Activated naive CD4-positive, alpha-beta T cell treated with anti-CD3 and anti-CD28 coated beads, Interleukin-2, amount 50 U/mL, for 24 hours (primary cell): ENCODE measurements around the gene TSN.
"Not testable (repeated sequence)": the region's sequence is repeated elsewhere in the genome, so short reads cannot be mapped to it uniquely, and the experiment has no call there.

ENCODE experiments used
- H3K27ac Mint-ChIP-seq: one replicate; pipeline ENCODE4 v1.8.0; 2021; ENCODE audit warnings: mild to moderate bottlenecking, mixed read lengths
- H3K27me3 Mint-ChIP-seq: one replicate; pipeline ENCODE4 v1.8.0; 2021; ENCODE audit warnings: mixed read lengths
- H3K36me3 Mint-ChIP-seq: one replicate; pipeline ENCODE4 v1.8.0; 2021; ENCODE audit warnings: mixed read lengths
- H3K4me1 Mint-ChIP-seq: one replicate; pipeline ENCODE4 v1.8.0; 2021; ENCODE audit warnings: mixed read lengths
- H3K4me3 Mint-ChIP-seq: one replicate; pipeline ENCODE4 v1.8.0; 2021; ENCODE audit warnings: mild to moderate bottlenecking, mixed read lengths
- H3K9me3 Mint-ChIP-seq: one replicate; pipeline ENCODE4 v1.8.0; 2021; ENCODE audit warnings: mixed read lengths

Gene TSN

DNA sequence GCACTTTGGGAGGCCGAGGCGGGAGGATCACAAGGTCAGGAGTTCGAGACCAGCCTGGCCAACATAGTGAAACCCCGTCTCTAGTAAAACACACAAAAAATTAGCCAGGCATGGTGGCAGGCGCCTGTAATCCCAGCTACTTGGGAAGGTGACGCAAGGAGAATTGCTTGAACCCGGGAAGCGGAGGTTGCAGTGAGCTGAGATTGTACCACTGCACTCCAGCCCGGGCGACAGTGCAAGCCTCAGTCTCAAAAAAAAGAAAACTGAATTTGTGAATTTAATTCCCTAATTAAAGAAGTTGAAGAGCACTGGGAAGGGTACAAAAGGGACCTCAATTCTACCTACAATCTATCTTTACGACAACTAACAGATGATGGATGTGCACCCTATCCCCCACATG lies 20.9 kb upstream of the TSN start:
- not testable (repeated sequence) for H3K27ac Mint-ChIP-seq, H3K9me3 Mint-ChIP-seq, H3K27me3 Mint-ChIP-seq
- Mint-ChIP-seq H3K36me3 (peaks cover 21% of the 10 kb centered on the region), H3K4me1 (peaks cover 64% of the 10 kb centered on the region), H3K4me3 (peak overlapping the region; percentile 94)

DNA sequence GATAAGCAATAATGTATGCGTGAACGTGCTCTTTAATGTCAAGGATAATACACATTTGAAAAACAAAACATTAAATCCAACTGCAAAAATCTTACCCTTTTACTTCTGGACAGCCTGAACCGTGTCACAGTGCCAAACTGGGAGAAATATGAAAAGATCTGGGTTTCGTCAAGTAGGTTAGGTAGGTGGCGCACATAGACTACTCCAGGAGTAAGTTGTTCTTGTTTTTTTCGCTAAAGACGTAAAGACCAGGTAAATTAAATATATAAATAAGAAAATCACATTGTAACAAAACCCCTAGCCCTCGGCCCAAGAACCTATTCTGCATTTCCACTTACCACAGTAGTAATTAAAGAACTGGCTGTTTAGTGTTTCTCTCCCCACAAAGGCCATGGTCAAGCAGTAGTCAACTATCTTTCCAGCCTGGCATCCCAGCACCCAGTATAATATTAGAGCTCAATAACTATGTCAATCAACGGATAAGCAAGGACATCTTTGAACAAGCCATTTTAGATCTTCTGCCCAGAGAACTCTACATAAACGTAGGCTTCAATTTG lies 19.9 kb upstream of the TSN start:
- Mint-ChIP-seq H3K27ac (peak overlapping the region; percentile 97), H3K9me3 (no peaks in the 10 kb centered on the region), H3K4me1 (peaks cover 63% of the 10 kb centered on the region)

DNA sequence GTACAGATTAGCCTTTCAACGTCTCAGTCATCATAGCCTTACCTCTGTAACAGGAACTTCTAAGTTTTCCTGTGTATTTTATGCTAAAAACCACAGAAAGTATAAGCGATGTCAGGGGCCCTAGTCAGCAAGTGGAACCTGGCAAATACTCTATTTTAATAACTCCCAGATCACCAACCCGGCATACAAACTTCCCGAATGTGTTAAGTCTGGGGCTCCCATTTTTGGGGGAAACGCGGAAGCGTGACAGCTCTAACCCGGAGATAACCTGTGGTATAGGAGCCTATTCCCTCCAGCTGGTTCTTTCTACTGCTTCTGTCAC lies 19.4 kb upstream of the TSN start:
- Mint-ChIP-seq H3K27ac (peak overlapping the region; percentile 97), H3K36me3 (peaks cover 18% of the 10 kb centered on the region), H3K4me3 (peak overlapping the region; percentile 94), H3K27me3 (no peaks in the 10 kb centered on the region), H3K4me1 (peaks cover 58% of the 10 kb centered on the region), H3K9me3 (no peaks in the 10 kb centered on the region)

More for the DNA sequence above, 19.9 kb upstream of the TSN start:
- H3K4me3 Mint-ChIP-seq, result peak overlapping the region; percentile 94
- H3K36me3 Mint-ChIP-seq, result peaks cover 21% of the 10 kb centered on the region
- H3K27me3 Mint-ChIP-seq, result no peaks in the 10 kb centered on the region

DNA sequence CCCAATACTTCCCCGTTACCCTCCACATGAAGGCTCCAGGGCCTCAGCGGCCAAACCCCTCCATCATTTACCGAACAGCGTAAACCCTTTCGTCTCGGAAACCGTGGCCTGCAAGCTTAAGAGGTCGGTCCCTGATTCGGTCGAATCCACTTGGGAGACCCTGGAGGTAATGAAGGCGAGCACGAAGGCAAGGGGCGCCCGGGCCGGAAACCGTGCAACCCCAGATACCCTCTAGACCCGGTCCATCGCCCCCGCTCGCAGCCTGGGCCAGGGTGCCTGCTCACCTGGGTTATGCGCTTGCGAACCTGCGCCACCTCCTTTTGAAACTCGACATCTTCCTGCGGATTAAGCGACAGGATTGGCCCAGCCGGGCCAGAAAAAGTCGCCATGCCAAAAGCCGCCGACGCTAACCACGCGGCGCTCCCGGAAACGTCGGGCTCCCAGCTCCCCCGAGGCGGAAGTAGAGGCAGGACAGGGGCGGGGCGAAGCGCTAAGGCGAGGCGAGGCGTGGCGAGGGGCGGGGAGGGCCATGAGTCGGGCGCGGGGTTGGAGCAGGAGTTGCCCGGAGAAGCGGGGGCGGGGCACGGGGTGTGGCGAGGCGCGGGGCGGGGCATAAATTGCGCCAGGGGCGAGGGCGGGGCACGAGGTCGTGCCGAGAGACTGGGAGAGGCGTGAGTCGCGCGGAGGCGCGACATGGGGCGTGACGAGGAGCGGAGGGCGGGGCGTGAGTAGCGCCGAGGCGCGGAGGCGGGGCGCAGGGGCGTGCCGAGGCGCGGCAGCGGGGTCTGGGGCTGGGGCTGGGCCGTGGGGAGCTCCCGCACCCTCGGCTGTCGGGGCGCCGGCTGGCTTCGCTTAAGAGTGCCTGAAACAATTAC lies 18.8 kb upstream of the TSN start, which contains the start of gene NIFK:
Gene NIFK (minus strand): TSS at position 414 of the 875 bp plus-strand sequence. CDS start 25 bp downstream, at position 389.
- no peaks in the 10 kb centered on the region for H3K27me3 Mint-ChIP-seq

DNA sequence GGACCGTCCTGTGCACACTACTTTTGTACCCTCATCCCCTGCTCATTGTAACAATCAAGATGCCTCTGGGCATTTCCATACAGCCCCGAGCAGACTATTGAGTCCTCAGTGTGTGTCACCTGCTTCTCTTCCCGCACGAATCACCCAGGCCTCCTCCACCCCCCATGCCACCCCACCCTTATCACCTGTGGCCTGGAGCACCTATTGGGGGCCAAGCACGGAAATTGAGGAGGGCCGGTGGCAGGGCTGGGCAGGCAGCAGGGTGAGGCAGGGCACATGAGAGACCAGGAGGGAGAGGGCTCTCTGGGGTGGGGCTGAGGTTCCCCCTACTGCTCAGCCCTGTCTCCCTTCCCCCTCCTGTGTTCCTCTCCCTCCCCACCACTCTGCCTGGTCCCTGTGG lies 14.5 kb upstream of the TSN start:
- H3K9me3 Mint-ChIP-seq, result no peaks in the 10 kb centered on the region
- peaks cover 23% of the 10 kb centered on the region for H3K4me1 Mint-ChIP-seq
- no peaks in the 10 kb centered on the region for H3K27me3 Mint-ChIP-seq
- no peak overlapping the region for H3K4me3 Mint-ChIP-seq
- H3K36me3 Mint-ChIP-seq, result no peaks in the 10 kb centered on the region
- H3K27ac Mint-ChIP-seq, result peak overlapping the region; percentile 63

More for the DNA sequence above, 18.8 kb upstream of the TSN start, which contains the start of gene NIFK:
- H3K9me3 Mint-ChIP-seq, result no peaks in the 10 kb centered on the region
- peaks cover 13% of the 10 kb centered on the region for H3K36me3 Mint-ChIP-seq
- H3K4me1 Mint-ChIP-seq, result peaks cover 52% of the 10 kb centered on the region
- peak within 1 kb of the TSS; percentile 94 for H3K4me3 Mint-ChIP-seq
- H3K27ac Mint-ChIP-seq, result peak within 1 kb of the TSS; percentile 97

DNA sequence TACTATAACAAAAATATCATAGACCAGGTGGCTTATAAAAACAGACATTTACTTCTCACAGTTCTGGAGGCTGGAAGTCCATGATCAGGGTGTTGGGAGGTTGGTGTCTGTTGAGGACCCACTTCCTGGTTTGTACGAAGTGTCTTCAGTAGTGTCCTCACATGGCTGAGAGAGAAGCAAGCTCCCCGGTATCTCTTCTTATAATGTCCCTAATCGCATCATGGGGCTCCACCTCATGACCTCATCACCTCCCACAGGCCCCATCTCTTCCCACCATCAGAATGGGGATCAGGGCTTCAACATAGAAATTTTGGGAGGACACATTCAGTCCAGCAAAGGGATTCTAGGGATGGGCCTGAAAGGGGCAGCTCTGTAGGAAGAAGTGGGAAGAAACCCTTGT lies 14.0 kb upstream of the TSN start:
- Mint-ChIP-seq H3K4me1 (peaks cover 23% of the 10 kb centered on the region), H3K27ac (no peak overlapping the region), H3K27me3 (no peaks in the 10 kb centered on the region), H3K9me3 (no peaks in the 10 kb centered on the region), H3K36me3 (no peaks in the 10 kb centered on the region), H3K4me3 (no peak overlapping the region)

DNA sequence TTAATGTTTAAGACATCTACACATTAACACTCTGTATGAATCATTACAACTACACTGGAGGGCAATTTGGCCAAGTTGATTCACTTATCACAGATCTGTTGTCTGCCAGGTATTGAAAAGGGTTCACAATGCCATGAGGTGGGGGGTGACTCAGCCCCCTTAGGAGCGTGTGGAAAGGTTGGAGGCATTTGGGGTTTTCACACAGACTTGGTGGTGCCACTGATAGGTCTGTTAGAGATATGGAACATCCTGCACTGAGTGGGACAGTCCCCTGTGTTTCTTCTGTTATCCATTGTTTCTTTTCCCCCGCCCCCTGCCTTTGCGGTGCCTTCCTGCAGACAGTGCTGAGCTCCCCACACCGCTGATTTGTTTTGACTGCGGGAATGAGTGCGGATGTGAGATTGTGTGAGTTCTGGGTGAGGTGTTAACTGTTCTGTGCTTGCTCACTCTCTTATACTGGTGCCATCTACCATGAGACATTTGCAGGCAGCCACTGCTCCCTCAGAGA lies 9.3 kb upstream of the TSN start:
- Mint-ChIP-seq H3K27me3 (no peaks in the 10 kb centered on the region), H3K4me3 (no peak overlapping the region), H3K36me3 (no peaks in the 10 kb centered on the region), H3K9me3 (no peaks in the 10 kb centered on the region), H3K27ac (no peak overlapping the region), H3K4me1 (no peaks in the 10 kb centered on the region)

DNA sequence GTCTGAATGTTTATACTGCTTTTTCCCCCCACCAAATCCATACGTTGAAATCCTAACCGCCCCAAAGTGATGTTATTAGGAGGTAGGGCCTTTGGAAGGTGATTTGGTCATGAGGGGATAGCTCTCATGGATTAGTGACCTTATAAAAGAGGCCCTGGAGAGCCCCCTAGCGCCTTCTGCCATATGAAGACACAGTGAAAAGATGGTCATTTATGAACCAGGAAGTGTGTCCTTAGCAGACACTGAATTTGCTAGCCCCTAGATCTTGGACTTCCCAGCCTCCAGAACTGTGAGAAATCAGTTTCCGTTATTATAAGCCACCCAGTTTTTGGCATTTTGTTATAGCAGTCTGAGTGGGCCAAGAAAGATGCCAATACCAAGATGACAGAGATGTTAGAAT lies 7.2 kb upstream of the TSN start:
- no peak overlapping the region for H3K4me3 Mint-ChIP-seq
- no peak overlapping the region for H3K27ac Mint-ChIP-seq
- H3K4me1 Mint-ChIP-seq, result no peaks in the 10 kb centered on the region
- no peaks in the 10 kb centered on the region for H3K36me3 Mint-ChIP-seq
- H3K9me3 Mint-ChIP-seq, result no peaks in the 10 kb centered on the region
- H3K27me3 Mint-ChIP-seq, result no peaks in the 10 kb centered on the region

DNA sequence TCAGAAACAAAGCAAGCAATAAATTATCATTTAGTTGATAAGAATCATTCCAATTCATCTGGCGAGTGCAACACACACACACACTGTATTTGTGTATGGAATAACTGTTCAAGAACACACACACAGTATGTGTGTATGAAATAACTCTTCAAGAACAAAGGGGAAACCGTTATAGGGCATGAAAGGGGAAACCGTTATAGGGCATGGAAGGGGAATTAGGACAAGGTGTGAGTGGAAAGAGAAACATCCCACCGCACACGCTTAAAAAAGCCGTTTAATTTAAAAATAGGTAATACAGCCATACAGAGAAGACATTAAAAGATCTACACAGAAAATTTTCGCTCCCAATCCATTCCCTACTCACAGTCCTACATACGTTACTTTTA lies 607 bp upstream of the TSN start:
- H3K9me3 Mint-ChIP-seq, result no peaks in the 10 kb centered on the region
- H3K4me1 Mint-ChIP-seq, result peaks cover 27% of the 10 kb centered on the region
- no peaks in the 10 kb centered on the region for H3K27me3 Mint-ChIP-seq
- peak overlapping the region; percentile 91 for H3K4me3 Mint-ChIP-seq
- peaks cover 3% of the 10 kb centered on the region for H3K36me3 Mint-ChIP-seq
- H3K27ac Mint-ChIP-seq, result peak overlapping the region; percentile 90

DNA sequence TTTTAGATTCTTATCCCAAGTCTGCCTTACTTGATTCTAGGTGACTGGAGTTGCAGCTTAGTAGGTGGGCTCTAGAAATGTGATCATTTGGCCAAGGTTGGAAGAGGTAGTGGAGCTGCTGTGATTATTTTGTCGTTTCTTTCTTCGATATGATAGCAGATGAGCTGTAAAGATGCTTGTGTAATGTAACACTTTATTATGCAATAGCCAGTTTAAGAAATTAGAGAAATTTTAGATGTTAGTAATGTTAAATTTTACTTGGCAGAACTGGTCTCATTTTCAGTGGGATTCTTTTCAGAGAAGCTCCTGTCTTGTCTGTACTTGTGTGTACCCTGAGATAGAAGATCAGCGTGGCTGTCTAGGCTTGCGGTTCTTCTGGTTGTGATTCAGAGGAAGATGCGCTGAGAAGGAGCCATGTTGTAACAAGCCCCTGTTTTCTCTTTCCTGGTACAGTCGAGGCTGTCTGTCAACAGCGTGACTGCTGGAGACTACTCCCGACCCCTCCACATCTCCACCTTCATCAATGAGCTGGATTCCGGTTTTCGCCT lies 9.3 kb downstream of the TSN start:
- H3K27me3 Mint-ChIP-seq, result no peaks in the 10 kb centered on the region
- H3K27ac Mint-ChIP-seq, result no peak overlapping the region
- H3K36me3 Mint-ChIP-seq, result peaks cover 13% of the 10 kb centered on the region
- H3K4me3 Mint-ChIP-seq, result no peak overlapping the region
- H3K9me3 Mint-ChIP-seq, result no peaks in the 10 kb centered on the region
- no peaks in the 10 kb centered on the region for H3K4me1 Mint-ChIP-seq

DNA sequence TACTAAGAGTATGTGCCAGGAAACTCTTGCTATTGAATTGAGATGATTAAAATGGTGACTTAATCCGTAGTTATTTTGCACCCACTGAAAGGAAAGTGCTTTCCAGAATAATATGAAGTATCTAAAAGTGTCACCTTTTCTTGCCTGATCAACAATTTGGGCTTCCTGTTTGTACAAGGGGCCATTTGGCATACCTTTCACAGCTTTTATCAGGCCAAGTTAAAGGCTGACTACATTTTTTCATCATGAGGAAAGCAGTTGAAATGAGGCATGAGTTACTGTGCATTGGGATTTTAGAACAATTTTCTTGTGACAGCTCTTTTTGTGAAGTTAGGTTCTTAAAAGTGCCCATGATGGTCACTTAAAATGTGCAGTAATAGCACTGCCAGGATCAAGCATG lies 11.2 kb downstream of the TSN start:
- Mint-ChIP-seq H3K9me3 (no peaks in the 10 kb centered on the region), H3K27ac (no peak overlapping the region), H3K27me3 (no peaks in the 10 kb centered on the region), H3K4me1 (no peaks in the 10 kb centered on the region), H3K36me3 (peaks cover 13% of the 10 kb centered on the region), H3K4me3 (no peak overlapping the region)

DNA sequence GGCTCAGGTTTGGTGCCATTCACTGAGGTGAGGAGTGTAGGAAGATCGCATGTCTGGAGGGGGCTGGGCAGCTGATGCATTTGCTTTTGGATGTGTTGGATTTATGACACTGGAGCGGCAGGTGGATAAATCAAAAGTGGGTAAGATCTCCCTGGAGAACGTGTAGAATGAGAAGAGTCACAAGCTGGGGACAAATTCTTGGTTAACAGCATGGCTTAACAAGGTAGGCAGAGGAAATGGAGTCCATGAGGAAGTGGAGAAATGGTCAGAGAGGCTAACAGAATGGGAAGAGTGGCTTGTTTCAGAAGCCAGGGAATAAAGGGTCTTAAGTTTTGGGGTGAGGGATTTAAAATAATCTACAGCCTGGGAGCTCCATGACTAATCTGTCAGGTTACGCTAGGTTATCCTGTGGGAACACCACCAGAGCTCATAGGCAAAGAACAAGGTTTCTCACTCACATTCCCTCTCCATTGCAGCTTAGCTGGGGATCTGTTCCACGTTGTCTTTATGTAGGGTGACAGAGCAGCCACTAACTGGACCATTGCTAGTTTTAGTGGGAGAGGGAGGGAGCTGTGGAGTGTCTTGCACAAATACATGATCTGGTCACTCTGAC lies 12.8 kb downstream of the TSN start:
- H3K36me3 Mint-ChIP-seq, result peaks cover 13% of the 10 kb centered on the region
- H3K9me3 Mint-ChIP-seq, result no peaks in the 10 kb centered on the region
- H3K27me3 Mint-ChIP-seq, result no peaks in the 10 kb centered on the region
- H3K4me1 Mint-ChIP-seq, result no peaks in the 10 kb centered on the region
- peak overlapping the region; percentile 6 for H3K27ac Mint-ChIP-seq
- no peak overlapping the region for H3K4me3 Mint-ChIP-seq

DNA sequence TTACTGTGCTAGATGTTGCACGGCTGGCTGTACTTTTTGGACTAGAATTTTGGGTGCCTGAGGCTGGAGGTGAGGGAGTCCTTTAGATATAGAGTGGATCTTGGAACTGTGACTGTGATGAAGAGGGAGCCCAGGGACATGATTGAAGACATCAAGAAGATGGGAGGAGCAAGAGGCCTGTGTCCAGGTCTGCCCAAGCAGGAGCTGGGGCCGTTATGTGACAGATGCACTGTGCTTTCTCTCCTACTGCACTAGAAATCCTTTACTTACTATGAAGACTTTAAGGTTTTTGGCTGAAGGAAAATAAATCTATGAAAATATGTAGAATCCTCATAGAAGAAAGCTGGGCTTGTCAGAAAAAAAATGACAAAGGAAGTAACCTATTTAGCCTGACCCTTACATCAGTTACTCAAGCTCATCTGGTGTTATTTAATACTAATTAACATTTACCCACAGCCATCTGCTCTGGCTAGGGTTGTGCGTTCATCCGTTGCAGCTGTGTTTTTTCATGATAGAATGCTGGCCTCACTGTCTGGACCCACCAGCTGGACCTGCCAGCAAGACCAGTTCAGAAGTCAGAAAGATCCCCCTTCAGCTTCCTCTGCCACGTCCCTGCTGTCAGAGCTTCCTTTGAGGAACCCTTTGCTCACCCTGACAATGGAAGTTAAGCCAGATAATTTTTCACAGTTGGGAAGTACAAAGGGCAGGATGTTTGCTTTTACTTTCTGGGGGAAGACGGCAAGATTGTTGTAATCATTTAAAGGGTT lies 16.7 kb downstream of the TSN start:
- Mint-ChIP-seq H3K36me3 (peaks cover 2% of the 10 kb centered on the region), H3K27me3 (no peaks in the 10 kb centered on the region), H3K27ac (no peak overlapping the region), H3K9me3 (no peaks in the 10 kb centered on the region), H3K4me3 (no peak overlapping the region), H3K4me1 (no peaks in the 10 kb centered on the region)

DNA sequence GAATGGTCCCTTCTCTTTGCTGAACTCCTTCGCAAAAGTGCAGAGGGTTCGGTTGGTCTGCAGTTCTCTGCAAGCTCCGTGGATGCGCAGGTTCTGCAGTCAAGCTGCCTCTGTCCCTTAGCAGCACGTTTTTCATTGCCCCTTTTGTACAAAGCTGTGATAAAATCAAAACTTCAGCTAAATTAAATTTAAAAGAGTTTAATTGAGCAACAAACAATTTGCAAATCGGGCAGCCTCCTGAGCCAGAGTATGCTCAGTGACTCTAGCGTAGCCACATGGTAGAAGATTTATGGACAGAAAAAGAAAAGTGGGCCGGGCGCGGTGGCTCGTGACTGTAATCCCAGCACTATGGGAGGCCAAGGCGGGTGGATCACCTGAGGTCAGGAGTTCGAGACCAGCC lies 18.8 kb downstream of the TSN start:
- no peaks in the 10 kb centered on the region for H3K36me3 Mint-ChIP-seq
- no peaks in the 10 kb centered on the region for H3K4me1 Mint-ChIP-seq
- no peak overlapping the region for H3K27ac Mint-ChIP-seq
- no peaks in the 10 kb centered on the region for H3K27me3 Mint-ChIP-seq
- no peak overlapping the region for H3K4me3 Mint-ChIP-seq
- no peaks in the 10 kb centered on the region for H3K9me3 Mint-ChIP-seq

DNA sequence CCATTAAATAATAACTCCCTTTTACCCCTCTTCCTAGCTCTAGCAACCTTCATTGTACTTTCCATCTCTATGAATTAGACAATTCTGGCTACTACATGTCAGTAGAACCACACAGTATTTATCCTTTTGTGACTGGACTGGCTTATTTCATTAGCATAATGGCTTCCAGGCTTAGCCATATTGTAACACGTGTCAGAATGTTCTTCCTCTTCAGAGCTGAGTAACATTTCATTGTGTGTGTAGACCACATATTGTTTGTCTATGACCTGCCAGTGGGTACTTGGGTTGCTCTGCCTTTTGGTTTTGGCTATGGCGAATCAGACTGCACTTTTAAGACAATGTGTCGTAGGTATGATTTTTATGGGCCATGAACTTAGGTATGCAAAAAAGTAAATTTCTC lies 20.9 kb downstream of the TSN start:
- Mint-ChIP-seq H3K36me3 (no peaks in the 10 kb centered on the region), H3K27ac (no peak overlapping the region), H3K4me1 (no peaks in the 10 kb centered on the region), H3K9me3 (no peaks in the 10 kb centered on the region), H3K4me3 (no peak overlapping the region), H3K27me3 (no peaks in the 10 kb centered on the region)
